ENCODE results near the gene OSM. TPM values are rescaled to one million over a fixed set of nuclear protein-coding genes. Genes with fewer than 3 reads are reported as not detected.

The OSM gene
- polyA plus RNA-seq, 2 of the 4 experiments (the other 2 are of a cell fraction) = not detected

DNA sequence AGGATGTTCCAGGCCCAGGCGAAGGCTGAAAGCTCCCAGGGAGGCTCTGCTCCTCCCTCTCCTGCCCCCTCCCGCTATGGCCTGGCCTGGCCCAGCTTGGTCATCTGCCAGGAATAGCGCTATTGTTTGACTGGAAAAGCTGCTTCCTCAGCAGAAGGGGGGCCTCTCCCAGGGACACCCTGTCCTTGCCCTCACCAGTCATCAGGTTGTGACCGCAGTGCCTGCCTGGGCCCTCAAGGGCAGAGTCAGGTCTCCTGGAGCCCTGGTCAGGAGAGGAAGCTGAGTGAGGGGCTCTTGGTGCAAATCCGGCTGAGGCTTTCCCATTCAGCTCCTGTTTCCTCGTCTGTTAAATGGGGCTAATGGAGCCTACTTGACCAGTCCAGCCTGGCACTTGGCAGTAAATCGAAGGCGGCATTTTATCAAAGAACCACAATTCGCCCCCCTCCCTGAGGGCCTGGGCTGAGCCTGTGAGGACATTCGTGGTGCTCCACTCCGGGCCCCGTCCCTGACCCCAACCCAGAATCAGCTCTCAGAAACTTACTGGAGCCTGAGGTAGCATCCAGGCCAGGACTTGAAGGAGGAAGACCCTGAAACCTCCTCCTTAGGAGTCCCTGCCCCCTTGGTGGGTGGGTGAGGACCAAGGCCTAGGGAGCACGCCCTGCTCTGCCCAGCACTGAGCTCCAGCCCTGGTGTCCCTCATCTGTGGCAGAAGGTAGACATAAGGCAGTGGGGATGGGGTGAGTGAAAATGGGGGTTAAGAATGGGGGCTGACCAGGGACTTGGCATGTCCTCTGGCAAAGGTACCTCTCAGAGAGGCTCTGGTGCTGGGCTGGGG is 24.6 kb upstream of the OSM start (continued):
- TF ChIP-seq MYC (IDR thresholded peaks at IDR 0.05; ENCODE audit: borderline replicate concordance, low read length) = no peak
- no peak for TF ChIP-seq NPAS2 (CRISPR knock-in tag; IDR thresholded peaks at IDR 0.05; ENCODE audit: borderline replicate concordance)
- TF ChIP-seq CHD2 (IDR thresholded peaks at IDR 0.05; ENCODE audit: low read length, partially characterized antibody) = no peak

- ATAC-seq (no peak), DNase-seq (ENCODE audit: low read depth in 1 of 2, low spot score in 1 of 2) (no peak), FAIRE-seq (no peak)
- ChIA-PET CTCF (interaction anchor here (1.0 to 3.4 kb wide), 7 partner anchors 11 to 665 kb away, joined by 3 to 17 read pairs (median 4); partner anchors contain the start of gene TBC1D10A), POLR2A (interaction anchor here (1.0 kb wide), 1 partner anchor 66 kb away, joined by 3 read pairs; the partner anchor contains the start of genes CCDC157 and SF3A1)
- peaks cover 37% of the 10 kb centered on the region for H3K4me1 ChIP-seq
- peak overlapping the region; percentile 44 to 57; a peak in 3 of 6 replicates for H3K27ac ChIP-seq
- no peak overlapping the region for H3K4me3 ChIP-seq
- no peak for TF ChIP-seq FOSB (CRISPR knock-in tag; IDR thresholded peaks at IDR 0.05)
- no peak for TF ChIP-seq CBX2 (IDR thresholded peaks at IDR 0.05; ENCODE audit: borderline replicate concordance, low read depth)
- TF ChIP-seq RAD21 (conservative IDR thresholded peaks at IDR 0.05 in 1 of 2, IDR thresholded peaks at IDR 0.05 in 1 of 2) = no peak
- no peak for TF ChIP-seq HMGXB4 (CRISPR knock-in tag; IDR thresholded peaks at IDR 0.05; ENCODE audit: borderline replicate concordance)
- no peak for TF ChIP-seq HOXA7 (CRISPR knock-in tag; IDR thresholded peaks at IDR 0.05)
- no peak for TF ChIP-seq HOXB5 (CRISPR knock-in tag; IDR thresholded peaks at IDR 0.05)
- no peak for TF ChIP-seq ESRRA (IDR thresholded peaks at IDR 0.05; ENCODE audit: borderline replicate concordance, low read length)
- no peak for TF ChIP-seq CHD2 (IDR thresholded peaks at IDR 0.05; ENCODE audit: low read length, partially characterized antibody)
- no peaks in the 10 kb centered on the region for H3K9me3 ChIP-seq
- 52% methylated on average over 3 of the region's 3 CpGs for whole genome bisulfite sequencing (ENCODE audit: missing lambda C conversion rate)
- peak overlapping the region; percentile 74 for H3K4me2 ChIP-seq
These were observed 23.8 kb upstream of the OSM start for GRCh38 chr22:30290342-30291057.

- ChIA-PET CTCF (interaction anchor here (1.4 to 3.4 kb wide), 5 partner anchors 12 to 104 kb away, joined by 3 to 17 read pairs (median 4); no protein-coding TSS in a partner anchor), POLR2A (interaction anchor here (0.6 to 1.0 kb wide), 2 partner anchors 67 to 400 kb away, joined by 3 to 4 read pairs; partner anchors contain the start of genes CCDC157 and SF3A1)
- no peak for TF ChIP-seq FOSB (CRISPR knock-in tag; IDR thresholded peaks at IDR 0.05)
- TF ChIP-seq MAX (IDR thresholded peaks at IDR 0.05) = no peak
- no peak for TF ChIP-seq EHF (CRISPR knock-in tag; IDR thresholded peaks at IDR 0.05)
- no peak for TF ChIP-seq HEYL (CRISPR knock-in tag; IDR thresholded peaks at IDR 0.05)
- TF ChIP-seq HDAC2 (IDR thresholded peaks at IDR 0.05) = no peak
- no peak for TF ChIP-seq USF2 (IDR thresholded peaks at IDR 0.05)
- TF ChIP-seq JUN (IDR thresholded peaks at IDR 0.05) = no peak
- no peak for TF ChIP-seq GATA3 (IDR thresholded peaks at IDR 0.05; ENCODE audit: borderline replicate concordance)
- no peak for TF ChIP-seq RFX5 (IDR thresholded peaks at IDR 0.05)
- TF ChIP-seq REST (IDR thresholded peaks at IDR 0.05) = no peak
- TF ChIP-seq MAZ (IDR thresholded peaks at IDR 0.05; ENCODE audit: borderline replicate concordance, low read depth, low read length) = no peak
- TF ChIP-seq, protein P1, sequence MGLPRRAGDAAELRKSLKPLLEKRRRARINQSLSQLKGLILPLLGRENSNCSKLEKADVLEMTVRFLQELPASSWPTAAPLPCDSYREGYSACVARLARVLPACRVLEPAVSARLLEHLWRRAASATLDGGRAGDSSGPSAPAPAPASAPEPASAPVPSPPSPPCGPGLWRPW (IDR thresholded peaks at IDR 0.05) = no peak
- no peak for TF ChIP-seq BHLHE40 (IDR thresholded peaks at IDR 0.05; ENCODE audit: low read depth, low read length)
- no peak for TF ChIP-seq NFE2L2 (conservative IDR thresholded peaks at IDR 0.05; ENCODE audit: low read length)
- TF ChIP-seq HOXA7 (CRISPR knock-in tag; IDR thresholded peaks at IDR 0.05) = no peak
- no peak for TF ChIP-seq KDM1A (IDR thresholded peaks at IDR 0.05; ENCODE audit: low read depth)
- H3K4me1 ChIP-seq = peaks cover 37% of the 10 kb centered on the region
- 46% methylated on average over 2 of the region's 12 CpGs for WGBS (ENCODE audit: missing lambda C conversion rate)
- no peak for DNase-seq (ENCODE audit: low read depth in 1 of 2, low spot score in 1 of 2)
- peak overlapping the region; percentile 7 to 57; a peak in 3 of 6 replicates for H3K27ac ChIP-seq
- H3K4me2 ChIP-seq = peak overlapping the region; percentile 74
- ATAC-seq = peak; percentile 1 to 2; a peak in 4 of 6 replicates
- FAIRE-seq = no peak
- H3K4me3 ChIP-seq = peak overlapping the region; percentile 18; the same call in 1 of the 3 replicates
- no peaks in the 10 kb centered on the region for H3K9me3 ChIP-seq
These were observed 23.3 kb upstream of the OSM start for GRCh38 chr22:30289980-30290313.

Data from A549 (cell line).